ENCODE measurements around the gene ARMS2.

Gene ARMS2

DNA sequence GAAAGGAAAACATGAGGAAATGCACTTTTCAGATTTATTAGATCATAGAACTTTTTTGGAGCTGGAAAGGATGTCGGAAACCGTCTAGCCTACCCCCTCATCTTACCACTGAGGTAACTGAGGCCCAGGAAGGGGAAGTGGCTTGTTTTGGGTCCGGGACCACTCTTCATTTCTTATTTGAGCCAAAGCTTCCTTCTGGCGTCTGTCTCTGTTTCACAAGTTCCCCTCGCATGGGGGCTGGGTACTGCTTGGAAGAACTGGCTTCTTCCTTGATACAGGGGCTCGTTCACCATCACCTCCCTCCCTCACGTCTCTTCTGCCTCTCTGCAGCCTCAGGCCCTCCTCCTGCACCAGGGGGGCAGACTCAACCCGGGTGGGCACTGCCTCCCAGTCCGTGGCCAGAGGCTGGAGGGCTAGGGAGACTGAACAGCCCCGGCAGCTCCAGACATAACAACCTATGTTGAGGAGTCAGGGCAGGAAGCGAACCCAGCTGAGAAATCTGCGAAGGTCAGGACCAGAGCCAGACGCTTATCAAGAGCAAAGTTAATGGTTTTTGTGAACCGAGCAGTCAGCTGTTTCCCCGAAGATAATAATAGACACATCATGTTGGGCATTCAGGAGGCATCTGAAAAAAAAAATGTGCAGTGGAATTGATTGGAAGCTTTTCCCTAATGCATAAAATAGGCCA, 19.8 kb downstream of the ARMS2 start:
- no peak for DNase-seq

- DNase-seq: no peak
These were observed 20.6 kb downstream of the ARMS2 start for GRCh38 chr10:122475100-122475499.

DNA sequence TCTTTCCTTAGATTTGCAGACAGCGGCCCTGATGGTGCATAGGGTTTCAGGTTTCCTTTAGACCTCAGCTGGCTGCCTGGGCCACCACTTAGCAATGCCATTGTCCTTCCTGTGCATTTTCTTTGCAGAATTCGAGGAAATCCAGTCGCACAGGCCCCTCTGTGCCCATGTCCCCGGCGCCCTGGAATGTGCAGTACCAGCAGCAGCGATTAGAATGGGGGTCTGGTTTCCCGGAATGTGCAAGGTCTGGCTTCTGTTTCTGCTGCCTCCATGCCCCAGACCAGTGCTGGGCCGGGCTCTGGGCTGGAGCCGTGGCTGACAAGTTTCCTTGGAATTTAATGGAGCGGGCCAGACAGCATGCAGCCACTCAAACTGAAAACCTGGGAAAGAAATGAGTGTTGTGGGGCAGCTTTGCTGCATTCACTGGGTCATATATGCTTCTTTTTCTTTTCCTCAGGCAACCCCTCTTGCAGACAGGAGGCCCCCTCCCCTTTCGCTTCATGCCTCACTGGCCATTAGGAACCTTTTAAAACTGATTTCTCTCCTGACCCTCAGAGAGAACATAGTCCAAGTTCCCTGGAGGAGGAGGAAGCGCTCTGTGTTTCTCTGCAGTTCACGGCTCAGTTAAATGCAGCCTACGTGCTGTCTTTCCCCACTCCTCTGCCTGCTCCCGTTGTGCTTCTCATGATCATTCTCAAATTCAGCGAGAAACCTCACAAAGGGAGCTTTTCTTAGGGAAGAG, 21.3 kb downstream of the ARMS2 start:
- DNase-seq: no peak

GRCh38 chr10:122476333-122476695, 21.9 kb downstream of the ARMS2 start:
- DNase-seq: no peak

GRCh38 chr10:122477436-122477835, 23.0 kb downstream of the ARMS2 start:
- DNase-seq: no peak

GRCh38 chr10:122478971-122479370, 24.5 kb downstream of the ARMS2 start:
- no peak for DNase-seq

GRCh38 chr10:122480146-122480833, 25.8 kb downstream of the ARMS2 start:
- no peak for DNase-seq

DNA sequence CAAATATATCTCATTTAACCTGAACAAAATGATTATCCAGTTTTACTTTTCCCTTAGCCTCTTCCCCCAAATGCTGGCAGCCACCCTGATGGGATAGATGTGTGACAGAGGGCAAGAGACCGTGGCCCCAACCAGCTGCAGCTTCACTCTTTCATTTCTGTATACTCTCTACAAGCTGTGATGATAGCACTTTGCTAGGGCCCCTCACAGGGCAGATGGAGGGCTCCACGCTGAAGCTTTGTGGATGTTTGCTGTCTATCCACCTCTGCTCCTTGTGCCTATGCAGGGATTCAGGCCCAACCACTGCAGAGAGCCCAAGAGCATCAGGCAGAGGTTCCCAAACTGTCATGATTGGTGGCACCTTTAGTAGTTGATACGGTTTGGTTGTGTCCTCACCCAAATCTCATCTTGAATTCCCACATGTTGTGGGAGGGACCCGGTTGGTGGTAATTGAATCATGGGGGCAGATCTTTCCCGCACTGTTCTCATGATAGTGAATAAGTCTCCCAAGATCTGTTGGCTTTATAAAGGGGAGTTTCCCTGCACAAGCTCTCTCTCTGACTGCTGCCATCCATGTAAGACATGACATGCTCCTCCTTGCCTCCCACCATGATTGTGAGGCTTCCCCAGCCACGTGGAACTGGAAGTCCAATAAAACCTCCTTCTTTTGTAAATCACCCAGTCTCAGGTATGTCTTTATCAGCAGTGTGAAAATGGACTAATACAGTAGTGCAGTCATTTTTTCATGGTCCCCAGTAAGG, 27.0 kb downstream of the ARMS2 start:
- DNase-seq: no peak

DNA sequence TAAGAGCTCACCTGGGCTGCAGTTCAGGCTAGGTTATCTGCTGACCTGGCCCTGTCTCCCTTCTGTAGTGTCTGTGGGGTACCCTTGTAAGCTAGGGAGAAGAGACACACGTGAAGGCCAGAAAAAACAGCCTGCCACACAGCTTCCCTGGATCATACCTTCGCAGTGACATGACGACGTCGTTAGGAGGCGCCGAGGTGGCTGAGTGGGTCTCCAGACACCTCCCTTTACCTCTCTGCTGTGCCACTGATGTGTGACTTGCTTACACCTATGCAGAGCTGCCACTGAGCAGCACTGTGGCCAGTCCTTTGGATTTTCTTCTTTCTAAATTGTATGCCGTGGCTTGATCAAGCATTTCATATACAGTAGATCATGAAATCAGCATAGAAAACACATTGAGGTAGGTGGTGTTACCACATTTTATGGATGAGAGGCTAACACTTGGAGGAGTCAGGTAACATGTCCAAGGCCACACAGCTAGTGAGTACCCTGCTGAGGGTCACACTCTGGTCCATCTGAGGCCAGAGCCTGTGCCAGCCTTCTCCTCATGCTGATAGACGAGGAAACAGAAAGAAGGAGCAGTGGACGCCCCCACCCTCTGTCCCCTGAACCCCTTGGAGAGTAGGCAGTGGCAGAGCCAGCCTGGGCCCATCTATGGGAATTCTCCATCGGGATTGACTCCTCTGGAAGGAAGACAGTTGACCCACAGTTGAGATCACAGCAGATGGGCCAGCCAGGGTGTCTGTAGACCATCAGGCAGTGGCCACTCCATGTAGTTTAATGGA, 30.0 kb downstream of the ARMS2 start:
- DNase-seq: no peak

- DNase-seq: no peak
These were observed 31.2 kb downstream of the ARMS2 start for GRCh38 chr10:122485670-122486069.

DNA sequence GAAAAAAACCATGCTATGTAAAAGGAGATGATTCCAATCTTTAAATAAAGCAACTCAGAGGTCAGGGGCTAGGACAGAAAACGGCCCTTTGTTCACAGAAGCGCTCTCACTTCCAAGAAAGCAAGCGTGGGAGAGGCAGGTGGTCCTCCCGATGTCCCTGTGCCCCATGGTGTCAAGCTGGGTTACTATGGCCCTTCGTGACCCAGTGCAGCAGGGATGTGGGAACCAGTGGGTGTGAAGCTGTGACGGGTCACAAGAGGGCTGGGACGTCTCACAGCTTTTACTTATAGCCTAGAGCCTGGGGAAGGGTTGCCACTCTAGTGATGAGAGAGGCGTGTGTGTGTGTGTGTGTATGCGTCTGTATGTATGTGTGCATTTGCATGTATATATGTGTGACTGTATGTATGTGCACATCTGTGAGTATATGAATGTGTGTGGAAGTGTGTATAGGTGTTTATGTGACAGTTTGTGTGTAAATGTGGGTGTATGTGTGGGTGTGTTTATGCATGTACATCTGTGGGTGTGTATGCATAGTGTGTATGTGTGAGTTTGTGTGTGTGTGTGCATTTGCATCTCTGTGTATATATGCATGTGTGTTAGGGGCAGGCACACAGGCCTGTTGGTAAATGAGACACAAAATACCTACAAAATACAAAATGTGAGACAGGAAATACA, 32.1 kb downstream of the ARMS2 start:
- DNase-seq: no peak

- no peak for DNase-seq
These were observed 32.8 kb downstream of the ARMS2 start for GRCh38 chr10:122487174-122487765.

GRCh38 chr10:122490268-122490667, 35.8 kb downstream of the ARMS2 start:
- DNase-seq: no peak

DNA sequence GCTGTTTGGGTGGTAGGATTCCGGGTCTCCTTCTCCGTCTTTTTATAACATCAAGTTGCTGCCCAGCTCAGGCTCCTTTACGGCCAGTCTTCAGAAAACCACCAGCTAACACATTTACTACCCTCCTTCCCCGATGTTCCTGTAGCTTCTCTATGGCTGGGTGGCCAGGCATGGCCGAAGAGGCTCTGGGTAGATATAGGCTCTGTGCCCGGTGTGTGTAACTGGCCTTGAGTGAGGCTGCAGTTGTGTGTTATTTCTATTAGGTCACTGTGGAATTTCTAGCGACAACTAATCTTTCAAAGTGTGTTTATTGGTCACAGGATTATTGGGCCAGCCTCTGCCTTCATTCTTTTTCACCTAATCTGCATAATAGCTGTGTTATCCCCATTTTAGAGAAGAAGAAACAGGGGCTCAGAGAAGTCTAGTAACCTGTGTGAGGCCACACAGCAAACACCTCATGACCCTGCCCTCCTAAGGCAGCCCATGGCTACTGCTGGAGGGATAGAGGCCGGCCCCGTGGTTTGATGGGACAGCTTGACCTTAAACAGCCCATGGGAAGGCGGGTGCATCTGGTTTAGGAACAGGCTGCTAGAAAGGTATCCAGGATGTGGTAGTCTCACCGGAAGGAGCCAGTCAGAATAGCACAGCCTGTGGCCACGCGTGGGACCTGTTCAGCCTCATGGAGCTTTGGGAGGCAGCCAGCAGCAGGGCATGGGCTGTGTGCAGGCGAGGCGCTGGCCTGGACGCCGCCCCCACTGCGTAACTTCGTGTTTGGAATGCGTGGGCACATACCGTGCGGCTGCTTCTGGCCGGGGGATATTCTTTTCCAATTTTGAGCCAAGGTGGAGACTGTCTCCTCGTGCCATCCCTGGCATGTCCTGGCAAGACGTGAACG, 36.6 kb downstream of the ARMS2 start:
- DNase-seq: no peak

GRCh38 chr10:122492006-122492405, 37.6 kb downstream of the ARMS2 start:
- DNase-seq: no peak

- DNase-seq: no peak
These were observed 38.6 kb downstream of the ARMS2 start for GRCh38 chr10:122492999-122493481.

- DNase-seq: no peak
These were observed 39.3 kb downstream of the ARMS2 start for GRCh38 chr10:122493761-122494160.

DNA sequence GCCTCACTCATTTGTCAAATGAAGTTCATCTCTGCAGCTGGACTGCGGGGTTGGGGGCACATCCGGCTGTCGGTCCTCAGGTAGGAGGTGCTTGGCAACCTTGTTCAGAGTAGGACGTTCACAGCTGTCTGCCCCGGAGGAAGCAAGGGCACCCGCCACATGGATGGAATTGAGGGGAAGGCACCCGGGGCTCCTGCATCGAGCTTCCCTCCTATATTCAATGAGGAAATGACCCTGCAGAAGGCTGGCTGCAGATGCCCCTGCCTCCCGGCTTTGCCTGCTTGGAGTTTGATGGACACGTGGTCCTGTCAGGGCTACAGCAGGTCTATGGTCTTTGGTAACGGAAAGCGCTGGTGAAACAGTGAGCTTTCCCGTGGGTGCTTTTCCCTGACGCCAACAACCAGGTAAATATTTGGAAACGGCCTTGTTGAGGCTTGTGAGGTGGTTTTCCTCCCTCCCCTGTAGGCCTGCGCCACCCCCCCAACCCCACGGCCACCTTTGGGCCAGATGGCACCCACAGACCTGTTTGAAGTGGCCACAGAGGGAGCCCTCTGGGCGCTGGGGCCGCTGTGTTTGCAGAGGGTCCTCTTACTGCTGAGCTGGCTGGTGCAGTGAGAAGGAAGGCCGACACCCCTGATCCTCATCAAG, 39.8 kb downstream of the ARMS2 start:
- DNase-seq: no peak

DNA sequence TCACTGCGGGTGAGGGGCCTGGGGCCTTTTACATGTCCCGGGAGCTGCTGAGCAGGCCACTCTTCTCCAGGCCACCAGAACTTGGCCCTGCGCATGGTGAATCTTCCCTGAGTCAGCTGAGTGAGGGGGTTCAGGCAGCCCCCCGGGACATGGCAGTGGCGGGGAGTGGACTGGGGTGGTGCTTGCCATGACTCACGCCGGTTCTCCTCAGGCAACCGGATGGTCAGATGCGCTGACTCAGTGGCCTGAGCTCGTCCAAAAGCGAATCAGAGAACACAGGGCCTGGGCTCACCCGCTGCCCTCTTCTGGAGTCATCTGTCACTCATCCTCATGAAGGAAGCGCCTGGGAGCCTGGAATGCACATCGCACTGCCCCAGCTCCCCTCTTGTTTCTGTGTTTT, 40.4 kb downstream of the ARMS2 start:
- no peak for DNase-seq

Measured in activated naive CD4-positive, alpha-beta T cell treated with anti-CD3 and anti-CD28 coated beads, Interleukin-2, amount 50 U/mL, for 16 hours (primary cell).